HG03196 (cell line): ENCODE measurements around the gene TCEAL3.
"Not testable (repeated sequence)": the region's sequence is repeated elsewhere in the genome, so short reads cannot be mapped to it uniquely, and the experiment has no call there.

ENCODE experiments used
- ATAC-seq: cut with Tn5 transposase; IDR thresholded peaks from one replicate; pipeline ENCODE4 v1.9.1; 2021; ENCODE audit not compliant: unreplicated experiment

TCEAL3 gene

GRCh38 chrX:103607364-103608305 lies at the start of gene TCEAL3:
Gene TCEAL3, plus strand, starts transcription at chrX:103607963. Its CDS starts 1,102 bp downstream, at chrX:103609065.
- peak; percentile 75 for ATAC-seq

- ATAC-seq: no peak
Measured at GRCh38 chrX:103560256-103560655, 47.5 kb upstream of the TCEAL3 start.

GRCh38 chrX:103562801-103563200 lies 45.0 kb upstream of the TCEAL3 start:
- no peak for ATAC-seq

GRCh38 chrX:103565197-103565596 lies 42.6 kb upstream of the TCEAL3 start:
- no peak for ATAC-seq

GRCh38 chrX:103565752-103566151 lies 42.0 kb upstream of the TCEAL3 start:
- no peak for ATAC-seq

- ATAC-seq: no peak
Measured at GRCh38 chrX:103571121-103571520, 36.6 kb upstream of the TCEAL3 start.

- no peak for ATAC-seq
Measured at GRCh38 chrX:103571726-103572125, 36.0 kb upstream of the TCEAL3 start.

- no peak for ATAC-seq
Measured at GRCh38 chrX:103573202-103573601, 34.6 kb upstream of the TCEAL3 start.

- ATAC-seq: no peak
Measured at GRCh38 chrX:103584596-103584995, 23.2 kb upstream of the TCEAL3 start.

GRCh38 chrX:103585411-103586313 lies 22.1 kb upstream of the TCEAL3 start, which contains the start of gene TCEAL4:
Gene TCEAL4, plus strand, starts transcription at chrX:103585515. Its CDS starts 1,161 bp downstream, at chrX:103586676.
- peak; percentile 90 for ATAC-seq

- ATAC-seq: no peak
Measured at GRCh38 chrX:103586314-103586646, 21.5 kb upstream of the TCEAL3 start.

- no peak for ATAC-seq
Measured at GRCh38 chrX:103586659-103587058, 21.1 kb upstream of the TCEAL3 start.

- ATAC-seq: not testable (repeated sequence)
Measured at GRCh38 chrX:103592295-103592694, 15.5 kb upstream of the TCEAL3 start.

GRCh38 chrX:103595202-103595601 lies 12.6 kb upstream of the TCEAL3 start:
- ATAC-seq: not testable (repeated sequence)

- peak; percentile 34 for ATAC-seq
Measured at GRCh38 chrX:103608306-103608963, 672 bp downstream of the TCEAL3 start.

- no peak for ATAC-seq
Measured at GRCh38 chrX:103610282-103610681, 2.5 kb downstream of the TCEAL3 start.

- ATAC-seq: no peak
Measured at GRCh38 chrX:103613362-103613890, 5.7 kb downstream of the TCEAL3 start.

- no peak for ATAC-seq
Measured at GRCh38 chrX:103614999-103615398, 7.2 kb downstream of the TCEAL3 start.

- ATAC-seq: no peak
Measured at GRCh38 chrX:103615781-103616371, 8.1 kb downstream of the TCEAL3 start.

GRCh38 chrX:103616676-103617186 lies 9.0 kb downstream of the TCEAL3 start:
- no peak for ATAC-seq
